22Rv1 (cell line): ENCODE results near the gene CCDC102A.

Source experiments
- ZFX ChIP-seq: fragments of 450-650 bp; IDR thresholded peaks from 2 replicates; pipeline ENCODE4 v1.6.1; 2017; ENCODE audit warnings: antibody characterized with exemption, borderline replicate concordance
- TF ChIP-seq, protein P1 (sequence below): fragments of 450-650 bp; IDR thresholded peaks from 2 replicates; pipeline ENCODE4 v1.5.1; 2017; ENCODE audit warnings: mild to moderate bottlenecking

DNA sequence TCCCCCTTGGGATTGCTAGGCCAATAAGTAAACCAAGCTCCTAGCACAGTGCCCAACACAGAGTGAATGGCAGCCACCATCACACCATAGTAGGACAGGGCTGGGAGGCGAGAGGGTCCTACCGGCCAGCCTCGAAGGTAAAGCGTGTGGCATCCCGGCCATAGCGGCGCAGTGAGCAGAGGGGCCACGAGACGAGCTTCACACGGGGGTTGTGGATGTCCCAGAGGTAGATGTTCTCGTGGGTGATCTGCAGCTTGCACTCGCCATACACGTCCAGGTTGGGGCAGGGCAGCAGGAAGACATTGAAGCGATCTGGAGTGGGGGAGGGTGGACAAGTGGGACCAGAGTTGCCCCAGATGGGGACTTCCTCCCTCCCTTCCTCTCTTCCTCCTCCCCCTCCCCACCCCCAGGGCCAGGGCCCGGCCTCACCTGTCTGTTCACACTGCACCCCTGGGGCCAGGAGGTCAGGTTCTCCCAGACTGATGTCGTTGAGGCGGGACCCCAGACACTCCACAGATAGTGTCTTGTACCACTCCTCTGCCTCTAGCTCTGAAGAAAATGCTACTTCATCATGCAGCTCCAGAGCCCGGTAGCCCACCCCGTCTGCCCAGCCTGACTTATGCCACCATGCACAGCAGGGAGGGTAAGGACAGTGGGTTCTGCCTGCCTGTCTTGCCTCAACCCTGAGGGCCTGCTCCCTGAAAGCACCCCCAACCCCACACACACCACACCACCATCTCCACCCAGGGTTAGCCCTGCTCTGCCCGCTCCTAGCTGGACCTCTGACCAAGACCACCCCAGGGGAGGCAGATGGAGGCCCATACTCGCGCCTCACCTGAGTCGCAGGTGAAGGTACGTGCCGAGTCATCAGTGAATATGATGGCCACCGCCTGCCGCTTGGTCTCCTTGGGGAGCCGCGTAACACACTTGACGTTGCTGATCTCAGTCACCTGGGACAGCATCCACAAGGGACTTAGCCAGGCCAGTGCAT, 61.4 kb downstream of the CCDC102A start:
- TF ChIP-seq, protein P1, sequence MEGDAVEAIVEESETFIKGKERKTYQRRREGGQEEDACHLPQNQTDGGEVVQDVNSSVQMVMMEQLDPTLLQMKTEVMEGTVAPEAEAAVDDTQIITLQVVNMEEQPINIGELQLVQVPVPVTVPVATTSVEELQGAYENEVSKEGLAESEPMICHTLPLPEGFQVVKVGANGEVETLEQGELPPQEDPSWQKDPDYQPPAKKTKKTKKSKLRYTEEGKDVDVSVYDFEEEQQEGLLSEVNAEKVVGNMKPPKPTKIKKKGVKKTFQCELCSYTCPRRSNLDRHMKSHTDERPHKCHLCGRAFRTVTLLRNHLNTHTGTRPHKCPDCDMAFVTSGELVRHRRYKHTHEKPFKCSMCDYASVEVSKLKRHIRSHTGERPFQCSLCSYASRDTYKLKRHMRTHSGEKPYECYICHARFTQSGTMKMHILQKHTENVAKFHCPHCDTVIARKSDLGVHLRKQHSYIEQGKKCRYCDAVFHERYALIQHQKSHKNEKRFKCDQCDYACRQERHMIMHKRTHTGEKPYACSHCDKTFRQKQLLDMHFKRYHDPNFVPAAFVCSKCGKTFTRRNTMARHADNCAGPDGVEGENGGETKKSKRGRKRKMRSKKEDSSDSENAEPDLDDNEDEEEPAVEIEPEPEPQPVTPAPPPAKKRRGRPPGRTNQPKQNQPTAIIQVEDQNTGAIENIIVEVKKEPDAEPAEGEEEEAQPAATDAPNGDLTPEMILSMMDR = no peak
- TF ChIP-seq ZFX = no peak
